HepG2 (cell line): ENCODE results near the gene CTU2. TPM values are rescaled to one million over a fixed set of nuclear protein-coding genes. Genes with fewer than 3 reads are reported as not detected.

Source experiments
- ATF7-NPFF ChIP-seq: sonication (generic); formaldehyde crosslinking; IDR thresholded peaks from 2 replicates; pipeline ENCODE4 v1.8.1; 2023; ENCODE audit warnings: mild to moderate bottlenecking, low read depth, missing genetic modification reagents, moderate library complexity
- ELF4 ChIP-seq: sonication (generic); formaldehyde crosslinking; IDR thresholded peaks from 2 replicates; pipeline ENCODE4 v1.5.0; 2020; ENCODE audit warnings: missing genetic modification reagents, mild to moderate bottlenecking, moderate library complexity, borderline replicate concordance
- MAFF ChIP-seq: IDR thresholded peaks from 2 replicates; pipeline ENCODE4 v1.6.1; 2011; ENCODE audit warnings: low read depth, low read length, improper control_type of control experiment
- MBNL3 ChIP-seq: fragments of 250-450 bp; sonication (Bioruptor Pico); conservative IDR thresholded peaks from 2 replicates; pipeline ENCODE4 v1.8.0; 2022; ENCODE audit warnings: mild to moderate bottlenecking, inconsistent platforms
- MTF1 ChIP-seq: sonication (generic); formaldehyde crosslinking; IDR thresholded peaks from 2 replicates; pipeline ENCODE4 v1.5.0; 2020; ENCODE audit warnings: missing genetic modification reagents
- ONECUT2 ChIP-seq: sonication (generic); formaldehyde crosslinking; IDR thresholded peaks from 2 replicates; pipeline ENCODE4 v1.4.0; 2020; ENCODE audit warnings: missing genetic modification reagents
- PRMT3 ChIP-seq: sonication (generic); formaldehyde crosslinking; IDR thresholded peaks from 2 replicates; pipeline ENCODE4 v1.8.1; 2022; ENCODE audit warnings: low read depth, mild to moderate bottlenecking, moderate library complexity, missing genetic modification reagents, borderline replicate concordance
- RORA ChIP-seq: sonication (generic); formaldehyde crosslinking; IDR thresholded peaks from 2 replicates; pipeline ENCODE4 v1.5.0; 2020; ENCODE audit warnings: mild to moderate bottlenecking, missing genetic modification reagents, moderate library complexity
- ZC3H13 ChIP-seq: sonication (generic); formaldehyde crosslinking; IDR thresholded peaks from 2 replicates; pipeline ENCODE4 v1.8.1; 2023; ENCODE audit warnings: mild to moderate bottlenecking, missing genetic modification reagents, moderate library complexity
- ZMYM4 ChIP-seq: sonication (generic); formaldehyde crosslinking; IDR thresholded peaks from 2 replicates; pipeline ENCODE4 v1.8.1; 2023; ENCODE audit warnings: mild to moderate bottlenecking, missing genetic modification reagents
- ZNF10 ChIP-seq: sonication (generic); formaldehyde crosslinking; IDR thresholded peaks from 2 replicates; pipeline ENCODE4 v1.4.0; 2020; ENCODE audit warnings: mild to moderate bottlenecking, low read depth, missing genetic modification reagents, borderline replicate concordance
- ZNF230 ChIP-seq: sonication (generic); formaldehyde crosslinking; IDR thresholded peaks from 2 replicates; pipeline ENCODE4 v1.4.0; 2020; ENCODE audit warnings: mild to moderate bottlenecking, missing genetic modification reagents
- ZNF430 ChIP-seq: sonication (generic); formaldehyde crosslinking; IDR thresholded peaks from 2 replicates; pipeline ENCODE4 v1.9.0; 2021; ENCODE audit warnings: mild to moderate bottlenecking, missing genetic modification reagents
- ZNF598 ChIP-seq: sonication (generic); formaldehyde crosslinking; IDR thresholded peaks from 2 replicates; pipeline ENCODE4 v1.5.1; 2020; ENCODE audit warnings: mild to moderate bottlenecking, missing genetic modification reagents, borderline replicate concordance
- polyA plus RNA-seq, 8 experiments: library from polyadenylated mRNA; depleted of rRNA in 3 of 8; stranded (reverse) in 7 of 8; unstranded in 1 of 8; fragments of >200 nt; fragmentation: Illumina TruSeq in 4 of 8; extraction: Trizol in 4 of 8; gene quantifications; 2 replicates each; pipeline versions ENCODE4 v1.2.1 to v1.2.3, GENCODE V29; 2011 to 2016; ENCODE audit warnings: low read depth in 4 of 8, missing spikeins in 1 of 8, mixed read lengths in 1 of 8; ENCODE audit not compliant: insufficient read depth in 1 of 8
- total RNA-seq, 5 experiments: library from RNA; depleted of rRNA; stranded (reverse); fragments of >200 nt; fragmentation: Illumina TruSeq; extraction: Trizol; gene quantifications; 2 replicates each; pipeline ENCODE4 v1.2.3, GENCODE V29; 2016; ENCODE audit warnings: low read depth in 1 of 5
- TF ChIP-seq, protein P1 (sequence below): sonication (generic); formaldehyde crosslinking; IDR thresholded peaks from 2 replicates; pipeline ENCODE4 v1.4.0; 2020; ENCODE audit warnings: missing genetic modification reagents
- TF ChIP-seq, protein P2 (sequence below): sonication (generic); formaldehyde crosslinking; conservative IDR thresholded peaks from 2 replicates; pipeline ENCODE4 v1.8.1; 2023; ENCODE audit warnings: missing genetic modification reagents
- TF ChIP-seq, protein P3 (sequence below): sonication (generic); formaldehyde crosslinking; IDR thresholded peaks from 2 replicates; pipeline ENCODE4 v1.8.1; 2022; ENCODE audit warnings: low read depth, mild to moderate bottlenecking, missing genetic modification reagents
- TF ChIP-seq, protein P4 (sequence below): sonication (generic); formaldehyde crosslinking; IDR thresholded peaks from 2 replicates; pipeline ENCODE4 v1.8.1; 2023; ENCODE audit warnings: mild to moderate bottlenecking, moderate library complexity, missing genetic modification reagents

CTU2 gene
- total and polyA plus RNA-seq, 2 of the 13 experiments (the other 11 are each of a cell fraction or from before 2014, with no cell fraction given), result 13.3 to 21.9 TPM

DNA sequence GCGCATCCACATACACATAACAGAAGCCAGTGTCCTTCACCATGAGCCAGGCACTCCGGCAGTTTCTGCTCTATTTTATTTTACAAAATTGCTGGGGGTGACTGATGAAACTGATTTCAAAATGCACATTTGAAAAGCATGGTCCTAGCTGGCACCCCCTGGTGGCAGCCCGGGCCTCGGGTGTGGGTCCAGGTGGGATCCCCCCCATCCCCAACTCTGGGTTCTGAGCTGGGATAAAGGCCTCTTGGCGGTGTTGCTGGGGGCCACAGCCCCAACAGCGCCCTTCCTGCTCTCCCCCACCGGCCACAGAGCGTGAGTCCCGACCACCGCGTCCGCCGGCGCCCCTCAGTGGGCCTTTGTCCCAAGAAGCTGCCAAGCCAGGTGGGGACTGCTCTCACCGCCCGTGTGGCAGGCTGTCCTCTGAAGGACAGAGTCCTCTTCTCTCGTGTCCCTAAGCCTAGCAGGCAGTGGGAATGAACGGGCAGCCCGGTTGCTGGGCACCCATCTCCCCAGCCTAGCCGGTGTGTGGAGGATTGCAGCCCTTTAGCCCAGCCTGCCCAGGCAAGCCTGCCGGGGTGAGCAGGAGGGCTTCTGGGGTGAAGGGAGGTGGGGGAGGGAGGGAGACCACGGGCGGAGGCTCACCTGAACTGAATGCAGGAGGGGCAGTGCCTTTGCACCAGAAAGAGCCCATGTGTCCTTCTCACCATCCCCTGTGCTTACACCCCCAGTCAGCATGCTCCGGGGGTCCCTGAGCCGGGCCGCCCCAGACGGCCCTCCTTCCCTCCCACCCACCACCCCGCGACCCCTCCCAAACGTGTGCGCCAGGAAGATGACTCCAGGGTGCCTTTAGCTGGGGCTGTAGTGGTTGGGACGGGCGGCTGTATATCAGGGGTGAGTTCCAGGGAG is 20.9 kb upstream of the CTU2 start (continued):
- TF ChIP-seq, protein P1, sequence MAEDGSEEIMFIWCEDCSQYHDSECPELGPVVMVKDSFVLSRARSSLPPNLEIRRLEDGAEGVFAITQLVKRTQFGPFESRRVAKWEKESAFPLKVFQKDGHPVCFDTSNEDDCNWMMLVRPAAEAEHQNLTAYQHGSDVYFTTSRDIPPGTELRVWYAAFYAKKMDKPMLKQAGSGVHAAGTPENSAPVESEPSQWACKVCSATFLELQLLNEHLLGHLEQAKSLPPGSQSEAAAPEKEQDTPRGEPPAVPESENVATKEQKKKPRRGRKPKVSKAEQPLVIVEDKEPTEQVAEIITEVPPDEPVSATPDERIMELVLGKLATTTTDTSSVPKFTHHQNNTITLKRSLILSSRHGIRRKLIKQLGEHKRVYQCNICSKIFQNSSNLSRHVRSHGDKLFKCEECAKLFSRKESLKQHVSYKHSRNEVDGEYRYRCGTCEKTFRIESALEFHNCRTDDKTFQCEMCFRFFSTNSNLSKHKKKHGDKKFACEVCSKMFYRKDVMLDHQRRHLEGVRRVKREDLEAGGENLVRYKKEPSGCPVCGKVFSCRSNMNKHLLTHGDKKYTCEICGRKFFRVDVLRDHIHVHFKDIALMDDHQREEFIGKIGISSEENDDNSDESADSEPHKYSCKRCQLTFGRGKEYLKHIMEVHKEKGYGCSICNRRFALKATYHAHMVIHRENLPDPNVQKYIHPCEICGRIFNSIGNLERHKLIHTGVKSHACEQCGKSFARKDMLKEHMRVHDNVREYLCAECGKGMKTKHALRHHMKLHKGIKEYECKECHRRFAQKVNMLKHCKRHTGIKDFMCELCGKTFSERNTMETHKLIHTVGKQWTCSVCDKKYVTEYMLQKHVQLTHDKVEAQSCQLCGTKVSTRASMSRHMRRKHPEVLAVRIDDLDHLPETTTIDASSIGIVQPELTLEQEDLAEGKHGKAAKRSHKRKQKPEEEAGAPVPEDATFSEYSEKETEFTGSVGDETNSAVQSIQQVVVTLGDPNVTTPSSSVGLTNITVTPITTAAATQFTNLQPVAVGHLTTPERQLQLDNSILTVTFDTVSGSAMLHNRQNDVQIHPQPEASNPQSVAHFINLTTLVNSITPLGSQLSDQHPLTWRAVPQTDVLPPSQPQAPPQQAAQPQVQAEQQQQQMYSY (CRISPR knock-in tag), result no peak
- TF ChIP-seq PRMT3 (CRISPR knock-in tag), result no peak
- peak; percentile 11; the same call in 1 of the 2 replicates for TF ChIP-seq ZMYM4
- no peak for TF ChIP-seq ELF4 (CRISPR knock-in tag)
- 0 out of 2 replicates have a peak, but pooled peaks have one; percentile 55 for TF ChIP-seq ZC3H13 (CRISPR knock-in tag)
- TF ChIP-seq ONECUT2, result no peak
- TF ChIP-seq, protein P2, sequence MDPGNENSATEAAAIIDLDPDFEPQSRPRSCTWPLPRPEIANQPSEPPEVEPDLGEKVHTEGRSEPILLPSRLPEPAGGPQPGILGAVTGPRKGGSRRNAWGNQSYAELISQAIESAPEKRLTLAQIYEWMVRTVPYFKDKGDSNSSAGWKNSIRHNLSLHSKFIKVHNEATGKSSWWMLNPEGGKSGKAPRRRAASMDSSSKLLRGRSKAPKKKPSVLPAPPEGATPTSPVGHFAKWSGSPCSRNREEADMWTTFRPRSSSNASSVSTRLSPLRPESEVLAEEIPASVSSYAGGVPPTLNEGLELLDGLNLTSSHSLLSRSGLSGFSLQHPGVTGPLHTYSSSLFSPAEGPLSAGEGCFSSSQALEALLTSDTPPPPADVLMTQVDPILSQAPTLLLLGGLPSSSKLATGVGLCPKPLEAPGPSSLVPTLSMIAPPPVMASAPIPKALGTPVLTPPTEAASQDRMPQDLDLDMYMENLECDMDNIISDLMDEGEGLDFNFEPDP (CRISPR knock-in tag), result 0 out of 2 replicates have a peak, but pooled peaks have one; percentile 9
- TF ChIP-seq MBNL3 (CRISPR knock-in tag), result no peak
- TF ChIP-seq ZNF230 (CRISPR knock-in tag), result no peak
- TF ChIP-seq ZNF430 (CRISPR knock-in tag), result no peak
- no peak for TF ChIP-seq MTF1
- TF ChIP-seq ATF7-NPFF, result no peak
- TF ChIP-seq RORA (CRISPR knock-in tag), result no peak
- TF ChIP-seq ZNF10, result no peak
- 0 out of 2 replicates have a peak, but pooled peaks have one; percentile 39 for TF ChIP-seq ZNF598 (CRISPR knock-in tag)
- TF ChIP-seq, protein P3, sequence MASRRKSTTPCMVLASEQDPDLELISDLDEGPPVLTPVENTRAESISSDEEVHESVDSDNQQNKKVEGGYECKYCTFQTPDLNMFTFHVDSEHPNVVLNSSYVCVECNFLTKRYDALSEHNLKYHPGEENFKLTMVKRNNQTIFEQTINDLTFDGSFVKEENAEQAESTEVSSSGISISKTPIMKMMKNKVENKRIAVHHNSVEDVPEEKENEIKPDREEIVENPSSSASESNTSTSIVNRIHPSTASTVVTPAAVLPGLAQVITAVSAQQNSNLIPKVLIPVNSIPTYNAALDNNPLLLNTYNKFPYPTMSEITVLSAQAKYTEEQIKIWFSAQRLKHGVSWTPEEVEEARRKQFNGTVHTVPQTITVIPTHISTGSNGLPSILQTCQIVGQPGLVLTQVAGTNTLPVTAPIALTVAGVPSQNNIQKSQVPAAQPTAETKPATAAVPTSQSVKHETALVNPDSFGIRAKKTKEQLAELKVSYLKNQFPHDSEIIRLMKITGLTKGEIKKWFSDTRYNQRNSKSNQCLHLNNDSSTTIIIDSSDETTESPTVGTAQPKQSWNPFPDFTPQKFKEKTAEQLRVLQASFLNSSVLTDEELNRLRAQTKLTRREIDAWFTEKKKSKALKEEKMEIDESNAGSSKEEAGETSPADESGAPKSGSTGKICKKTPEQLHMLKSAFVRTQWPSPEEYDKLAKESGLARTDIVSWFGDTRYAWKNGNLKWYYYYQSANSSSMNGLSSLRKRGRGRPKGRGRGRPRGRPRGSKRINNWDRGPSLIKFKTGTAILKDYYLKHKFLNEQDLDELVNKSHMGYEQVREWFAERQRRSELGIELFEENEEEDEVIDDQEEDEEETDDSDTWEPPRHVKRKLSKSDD (CRISPR knock-in tag), result no peak
- no peak for TF ChIP-seq MAFF
- TF ChIP-seq, protein P4, sequence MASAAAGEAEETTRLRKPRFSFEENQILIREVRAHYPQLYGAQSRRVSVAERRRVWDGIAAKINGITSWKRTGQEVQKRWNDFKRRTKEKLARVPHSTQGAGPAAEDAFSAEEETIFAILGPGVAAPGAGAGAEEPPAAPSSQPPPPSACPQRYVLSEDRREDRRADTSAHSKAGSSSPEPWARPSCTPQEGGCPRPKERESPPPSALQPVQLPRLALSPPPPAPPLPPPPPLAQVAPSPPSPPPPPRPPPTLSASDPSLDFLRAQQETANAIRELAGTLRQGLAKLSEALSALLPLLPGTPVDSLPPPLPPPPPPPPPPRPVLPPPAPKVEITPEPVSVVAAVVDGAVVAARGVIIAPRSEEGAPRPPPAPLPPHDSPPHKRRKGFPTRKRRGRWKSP (CRISPR knock-in tag), result no peak
